ENCODE data around the gene SLC25A47.
"Not testable (repeated sequence)": the region's sequence is repeated elsewhere in the genome, so short reads cannot be mapped to it uniquely, and the experiment has no call there.

The SLC25A47 gene

GRCh38 chr14:100342826-100343225 lies 19.7 kb downstream of the SLC25A47 start:
- not testable (repeated sequence) for DNase-seq (ENCODE audit: extremely low read depth in 1 of 2, low read depth in 1 of 2)

DNA sequence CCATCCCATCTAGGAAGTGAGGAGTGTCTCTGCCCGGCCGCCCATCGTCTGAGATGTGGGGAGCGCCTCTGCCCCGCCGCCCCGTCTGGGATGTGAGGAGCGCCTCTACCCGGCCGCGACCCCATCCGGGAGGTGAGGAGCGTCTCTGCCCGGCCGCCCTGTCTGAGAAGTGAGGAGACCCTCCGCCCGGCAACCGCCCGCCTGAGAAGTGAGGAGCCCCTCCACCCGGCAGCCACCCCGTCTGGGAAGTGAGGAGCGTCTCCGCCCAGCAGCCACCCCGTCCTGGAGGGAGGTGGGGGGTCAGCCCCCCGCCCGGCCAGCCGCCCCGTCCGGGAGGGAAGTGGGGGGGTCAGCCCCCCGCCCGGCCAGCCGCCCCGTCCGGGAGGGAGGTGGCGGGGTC lies 21.5 kb downstream of the SLC25A47 start:
- DNase-seq (ENCODE audit: extremely low read depth in 1 of 2, low read depth in 1 of 2) = not testable (repeated sequence)

GRCh38 chr14:100345711-100346110 lies 22.6 kb downstream of the SLC25A47 start:
- no peak for DNase-seq (ENCODE audit: extremely low read depth in 1 of 2, low read depth in 1 of 2)

DNA sequence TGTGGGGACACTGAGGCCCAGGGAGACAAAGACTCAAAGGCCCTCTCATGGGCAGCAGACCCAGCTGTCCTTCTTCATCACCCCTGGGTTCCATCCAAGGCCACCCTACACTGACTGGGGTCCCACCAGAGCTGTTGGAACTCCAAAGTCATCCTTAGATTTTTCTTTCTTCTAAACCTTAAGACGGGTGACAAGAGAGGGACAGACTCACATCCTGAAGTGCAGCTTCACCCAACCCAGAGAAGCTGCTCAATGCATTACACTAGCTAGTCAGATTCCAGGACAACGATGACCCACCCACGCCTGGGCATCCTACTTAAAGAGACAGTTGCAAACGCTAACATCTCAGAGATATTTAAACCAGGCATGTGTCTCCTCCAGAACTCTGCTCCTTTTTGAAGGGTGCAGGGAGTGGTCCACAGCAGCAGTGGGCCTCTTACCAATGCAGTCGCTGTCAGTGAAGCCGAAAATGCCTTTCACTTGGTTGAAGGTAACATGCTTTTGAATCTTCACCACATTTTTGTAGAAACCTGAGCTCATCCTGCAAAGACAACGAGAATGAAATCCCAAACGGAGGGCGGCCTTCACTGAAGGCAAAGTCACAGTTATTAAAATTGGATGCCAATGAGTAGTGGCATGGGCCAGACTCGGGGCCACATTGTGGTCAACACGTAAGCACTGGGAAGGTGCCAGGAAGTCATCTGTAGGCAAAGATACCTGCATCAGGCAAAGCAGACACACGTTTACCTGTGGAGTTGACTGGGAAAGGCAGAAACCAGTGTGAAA lies 23.4 kb downstream of the SLC25A47 start:
- no peak for DNase-seq (ENCODE audit: extremely low read depth in 1 of 2, low read depth in 1 of 2)

DNA sequence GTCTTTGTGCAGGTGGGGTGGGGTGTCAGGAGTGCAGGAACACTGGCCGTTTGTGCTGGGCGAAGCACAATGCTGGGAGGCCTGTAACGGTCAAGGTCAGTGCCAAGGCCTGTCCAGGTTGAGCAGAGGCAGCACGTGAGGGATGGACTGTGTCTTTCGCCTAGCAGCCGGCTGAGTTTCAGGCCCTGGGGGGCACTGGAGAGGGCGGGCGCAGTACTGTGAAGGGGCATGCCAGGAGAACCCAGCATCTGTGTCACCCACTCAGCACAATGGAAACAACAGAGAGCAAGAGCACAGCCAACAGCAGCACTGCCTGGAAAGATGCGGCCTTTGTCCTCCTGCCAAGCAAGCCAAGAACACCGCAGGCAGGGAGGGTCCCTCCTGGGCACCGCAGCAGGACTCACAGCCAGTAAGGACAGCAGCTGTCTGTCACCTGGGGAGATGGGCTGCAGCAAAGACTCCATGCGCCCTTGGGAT lies 25.2 kb downstream of the SLC25A47 start:
- no peak for DNase-seq (ENCODE audit: extremely low read depth in 1 of 2, low read depth in 1 of 2)

- no peak for DNase-seq (ENCODE audit: extremely low read depth in 1 of 2, low read depth in 1 of 2)
Observed at GRCh38 chr14:100348784-100349685, 25.9 kb downstream of the SLC25A47 start.

GRCh38 chr14:100350276-100350926 lies 27.3 kb downstream of the SLC25A47 start:
- no peak for DNase-seq (ENCODE audit: extremely low read depth in 1 of 2, low read depth in 1 of 2)

DNA sequence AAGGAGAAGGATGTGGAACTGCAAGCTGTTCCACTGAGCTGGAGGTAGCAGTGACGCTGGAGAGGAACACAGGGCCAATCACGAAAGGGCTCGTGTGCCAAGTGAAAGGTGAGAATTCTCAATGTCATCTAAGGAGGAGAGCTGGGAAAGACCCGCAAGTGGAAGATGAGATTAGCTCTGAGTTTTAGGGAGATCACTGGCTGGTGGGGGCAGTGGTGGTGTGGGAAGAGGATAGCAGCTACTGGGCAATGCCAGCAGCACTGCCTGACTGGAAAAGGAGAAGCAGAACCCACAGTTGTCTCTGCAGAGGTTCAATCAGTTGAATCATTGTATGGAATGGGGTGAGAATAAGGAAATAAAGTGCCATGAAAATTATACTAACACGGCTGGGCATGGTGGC lies 27.8 kb downstream of the SLC25A47 start:
- no peak for DNase-seq (ENCODE audit: extremely low read depth in 1 of 2, low read depth in 1 of 2)

- no peak for DNase-seq (ENCODE audit: extremely low read depth in 1 of 2, low read depth in 1 of 2)
Observed at GRCh38 chr14:100358396-100358795, 35.3 kb downstream of the SLC25A47 start.

- no peak for DNase-seq (ENCODE audit: extremely low read depth in 1 of 2, low read depth in 1 of 2)
Observed at GRCh38 chr14:100359111-100359510, 36.0 kb downstream of the SLC25A47 start.

DNA sequence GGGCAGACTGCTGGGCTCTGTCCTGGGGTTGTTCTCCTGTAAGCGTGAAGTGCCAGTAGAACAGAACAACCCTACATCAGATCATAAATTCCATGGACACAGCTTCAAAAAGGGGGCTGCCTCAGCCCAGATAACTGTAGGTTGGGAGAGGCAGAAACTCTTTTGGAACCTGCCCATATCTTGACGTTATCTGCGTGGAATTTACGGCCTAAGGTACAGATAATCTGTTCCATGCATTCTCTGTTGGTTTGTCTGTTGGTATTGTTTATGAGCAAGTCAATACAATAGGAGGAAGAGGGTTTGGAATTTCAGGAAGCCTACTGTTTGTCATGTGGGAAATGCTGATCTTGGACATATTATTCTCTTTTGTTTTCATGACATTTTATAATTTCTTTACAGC lies 36.7 kb downstream of the SLC25A47 start:
- no peak for DNase-seq (ENCODE audit: extremely low read depth in 1 of 2, low read depth in 1 of 2)

DNA sequence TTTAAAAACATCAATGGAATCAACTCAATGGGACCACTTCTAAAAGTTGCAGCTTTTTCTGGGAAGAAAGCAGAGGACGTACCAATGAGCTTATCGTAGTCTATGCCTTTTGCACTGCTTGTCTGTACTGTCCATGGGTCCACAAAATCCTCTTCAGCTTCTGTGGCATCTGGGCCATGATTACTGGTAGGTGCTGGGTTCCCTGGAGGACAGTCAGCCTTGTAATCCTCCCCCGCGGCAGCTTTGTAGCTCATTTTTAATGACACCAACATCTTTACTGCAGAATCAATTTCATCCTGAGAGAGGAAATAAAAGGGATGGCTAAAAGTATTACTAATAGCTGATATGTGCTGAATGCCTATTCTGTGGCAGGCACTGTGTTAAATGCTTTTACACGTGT lies 38.5 kb downstream of the SLC25A47 start:
- no peak for DNase-seq (ENCODE audit: extremely low read depth in 1 of 2, low read depth in 1 of 2)

DNA sequence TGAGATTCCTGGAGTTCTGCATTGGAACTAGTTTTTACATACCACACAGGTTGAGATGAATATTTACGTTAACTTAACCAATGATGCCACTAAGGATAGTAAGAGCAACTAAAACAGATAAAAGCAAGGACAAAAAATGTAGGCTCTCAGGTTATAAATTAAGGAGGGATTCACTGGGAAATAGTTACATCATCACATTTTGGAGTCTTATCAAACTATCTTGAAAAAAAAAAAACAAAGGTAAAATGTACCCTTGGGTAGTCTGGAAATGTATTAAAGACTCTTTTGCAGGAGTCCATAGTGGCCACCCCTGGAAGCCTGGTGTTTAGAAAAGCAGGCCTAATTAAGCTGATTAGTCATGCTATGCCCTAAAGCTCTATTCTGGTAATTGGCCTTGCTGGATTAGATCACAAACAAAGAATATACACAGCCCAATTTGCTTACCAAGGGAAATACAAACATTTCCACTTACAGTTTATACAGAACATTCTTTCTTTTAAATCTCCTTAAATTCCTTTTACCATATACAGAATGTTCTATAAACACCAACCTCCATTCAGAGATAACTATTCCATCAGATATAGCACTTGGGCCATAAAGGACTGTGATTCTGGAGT lies 39.3 kb downstream of the SLC25A47 start:
- DNase-seq (ENCODE audit: extremely low read depth in 1 of 2, low read depth in 1 of 2) = no peak

GRCh38 chr14:100363053-100363452 lies 39.9 kb downstream of the SLC25A47 start:
- no peak for DNase-seq (ENCODE audit: extremely low read depth in 1 of 2, low read depth in 1 of 2)

DNA sequence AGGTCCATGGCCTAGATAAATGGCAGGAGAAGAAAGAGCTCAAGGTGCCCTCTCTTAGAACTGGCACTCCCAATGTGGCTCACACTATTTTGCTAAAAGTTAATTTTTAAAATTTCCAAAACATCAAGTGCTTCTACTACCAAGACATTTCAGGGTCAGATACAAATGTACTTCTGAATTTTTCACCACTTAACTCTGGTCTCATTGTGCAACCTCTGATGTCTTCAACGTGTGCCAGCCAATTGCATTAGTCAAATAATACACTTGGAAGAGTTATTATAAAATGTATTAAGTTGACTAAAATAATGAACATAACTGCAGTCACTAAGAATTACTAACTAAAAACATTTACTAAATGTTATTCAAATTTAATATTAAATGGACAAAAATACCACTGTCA lies 41.3 kb downstream of the SLC25A47 start:
- DNase-seq (ENCODE audit: extremely low read depth in 1 of 2, low read depth in 1 of 2) = no peak

DNA sequence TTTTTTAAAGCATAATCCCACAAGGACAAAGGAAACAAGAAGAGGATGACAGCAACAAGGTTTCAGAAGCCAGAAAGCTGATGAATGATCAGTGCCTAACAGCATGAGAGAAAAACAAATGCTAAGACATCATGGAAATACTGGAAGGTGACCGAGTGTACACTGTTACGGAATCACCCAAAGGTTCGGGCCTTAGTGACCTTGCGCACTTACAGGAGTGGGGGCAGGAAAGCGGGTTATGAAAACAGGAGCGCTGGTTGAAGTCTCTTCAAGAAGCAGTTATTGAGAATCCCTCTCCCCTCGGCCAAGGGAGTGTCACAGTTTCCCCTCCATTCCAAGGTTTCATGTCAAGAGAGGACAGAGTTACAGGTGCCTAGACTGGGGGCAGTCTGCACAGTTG lies 42.6 kb downstream of the SLC25A47 start:
- DNase-seq (ENCODE audit: extremely low read depth in 1 of 2, low read depth in 1 of 2) = no peak

- no peak for DNase-seq (ENCODE audit: extremely low read depth in 1 of 2, low read depth in 1 of 2)
Observed at GRCh38 chr14:100369019-100369418, 45.9 kb downstream of the SLC25A47 start.

DNA sequence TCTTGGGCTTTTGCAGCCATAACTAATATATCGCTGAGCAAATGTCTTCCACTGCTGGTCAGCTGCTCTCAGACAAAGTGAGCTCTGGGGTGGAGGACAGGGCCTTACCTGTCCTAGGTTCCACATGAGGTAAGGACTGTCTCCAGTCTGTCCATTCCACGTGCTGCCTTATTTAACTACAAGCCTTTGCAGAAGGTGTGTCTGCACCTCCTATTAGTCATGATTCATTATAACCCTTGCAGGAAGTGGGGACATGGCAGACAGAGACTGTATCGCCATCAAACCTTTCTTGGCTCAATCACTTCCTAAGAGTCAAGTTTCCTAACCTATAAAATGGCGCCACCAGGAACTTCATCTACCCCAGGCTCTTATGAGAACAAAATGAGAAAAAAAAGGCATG lies 46.9 kb downstream of the SLC25A47 start:
- DNase-seq (ENCODE audit: extremely low read depth in 1 of 2, low read depth in 1 of 2) = no peak

DNA sequence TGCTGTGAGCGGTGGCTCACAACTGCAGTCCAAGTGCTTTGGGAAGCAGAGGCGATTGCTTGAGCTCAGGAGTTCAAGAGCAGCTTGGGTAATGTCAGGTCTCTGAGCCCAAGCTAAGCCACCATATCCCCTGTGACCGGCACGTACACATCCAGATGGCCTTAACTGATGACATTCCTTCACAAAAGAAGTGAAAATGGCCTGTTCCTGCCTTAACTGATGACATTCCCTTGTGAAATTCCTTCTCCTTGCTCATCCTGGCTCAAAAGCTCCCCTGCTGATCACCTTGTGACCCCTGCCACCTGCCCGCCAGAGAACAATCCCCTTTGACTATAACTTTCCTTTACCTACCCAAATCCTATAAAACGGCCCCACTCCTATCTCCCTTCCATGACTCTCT lies 48.6 kb downstream of the SLC25A47 start:
- no peak for DNase-seq (ENCODE audit: extremely low read depth in 1 of 2, low read depth in 1 of 2)

- DNase-seq (ENCODE audit: extremely low read depth in 1 of 2, low read depth in 1 of 2) = no peak
Observed at GRCh38 chr14:100372357-100373048, 49.4 kb downstream of the SLC25A47 start.
